ENCODE measurements around the gene THSD4.

The THSD4 gene

GRCh38 chr15:71248386-71248785 is 133.1 kb downstream of the THSD4 start:
- H3K4me3 ChIP-seq (ENCODE audit: low read depth, low read length) = no peak overlapping the region
- no peak for DNase-seq (ENCODE audit: low read depth)
- no peak for TF ChIP-seq CTCF (IDR thresholded peaks at IDR 0.05; ENCODE audit: control insufficient read depth, extremely low read depth, insufficient read depth)

GRCh38 chr15:71249986-71250385 is 134.7 kb downstream of the THSD4 start:
- TF ChIP-seq CTCF (IDR thresholded peaks at IDR 0.05; ENCODE audit: control insufficient read depth, extremely low read depth, insufficient read depth) = no peak
- DNase-seq (ENCODE audit: low read depth) = no peak
- H3K4me3 ChIP-seq (ENCODE audit: low read depth, low read length) = no peak overlapping the region

GRCh38 chr15:71250936-71251583 is 135.8 kb downstream of the THSD4 start:
- TF ChIP-seq CTCF (IDR thresholded peaks at IDR 0.05; ENCODE audit: control insufficient read depth, extremely low read depth, insufficient read depth) = no peak
- no peak for DNase-seq (ENCODE audit: low read depth)
- H3K4me3 ChIP-seq (ENCODE audit: low read depth, low read length) = no peak overlapping the region

DNA sequence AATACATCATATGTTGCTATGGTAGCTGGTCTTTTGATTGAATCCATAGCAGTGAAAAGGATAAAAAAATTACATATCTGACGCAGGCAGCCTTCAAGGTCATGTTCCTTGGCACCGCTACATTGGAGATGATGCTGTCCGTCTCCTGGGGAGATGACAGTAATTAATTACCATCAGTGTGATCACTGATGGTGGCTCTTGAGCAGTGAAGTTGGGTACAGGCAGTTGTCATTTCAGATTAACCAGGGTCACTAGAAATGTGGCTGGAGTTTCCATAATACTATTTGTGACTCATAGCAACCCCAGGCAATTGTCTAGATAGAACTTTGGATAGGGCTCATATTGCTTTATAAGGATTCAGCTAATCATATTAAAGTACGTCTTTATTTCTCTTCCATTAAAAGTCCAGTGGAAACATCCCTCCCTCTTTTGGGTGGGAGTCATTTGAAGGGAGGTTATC is 136.3 kb downstream of the THSD4 start:
- no peak for TF ChIP-seq CTCF (IDR thresholded peaks at IDR 0.05; ENCODE audit: control insufficient read depth, extremely low read depth, insufficient read depth)
- no peak for DNase-seq (ENCODE audit: low read depth)
- H3K4me3 ChIP-seq (ENCODE audit: low read depth, low read length) = no peak overlapping the region

DNA sequence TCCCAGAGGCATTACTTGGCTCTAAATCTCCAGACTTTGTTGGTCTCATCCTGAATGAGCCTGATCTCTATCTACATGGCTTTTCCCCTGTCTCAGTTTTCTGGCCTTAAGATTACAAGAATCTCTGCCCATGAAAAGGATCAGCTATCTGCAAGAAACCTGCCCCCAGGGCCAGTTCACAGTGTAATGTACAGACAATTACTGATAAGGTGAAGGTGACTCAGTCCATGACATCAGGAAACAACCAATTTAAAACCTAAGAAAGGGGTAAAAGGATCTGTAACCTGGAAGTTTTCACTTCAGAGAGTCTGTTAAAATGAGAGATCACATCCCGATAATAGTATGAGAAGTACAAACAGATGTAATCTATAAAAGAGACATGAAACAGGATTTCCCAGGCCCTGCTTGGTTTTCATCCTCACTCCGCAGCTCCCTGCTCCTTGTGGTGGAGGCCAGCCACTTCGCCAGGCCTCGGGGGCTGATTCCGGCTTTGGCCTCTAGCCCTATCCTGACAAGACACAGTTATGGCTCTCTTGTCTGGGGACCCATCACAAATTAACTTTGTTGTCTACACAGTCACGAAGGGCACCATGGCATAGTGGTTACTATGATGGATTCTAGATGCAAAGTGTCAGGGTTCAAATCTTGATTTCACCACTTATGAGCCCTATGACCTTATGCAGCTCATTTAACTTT is 136.9 kb downstream of the THSD4 start:
- no peak for TF ChIP-seq CTCF (IDR thresholded peaks at IDR 0.05; ENCODE audit: control insufficient read depth, extremely low read depth, insufficient read depth)
- DNase-seq (ENCODE audit: low read depth) = peak; percentile 64

DNA sequence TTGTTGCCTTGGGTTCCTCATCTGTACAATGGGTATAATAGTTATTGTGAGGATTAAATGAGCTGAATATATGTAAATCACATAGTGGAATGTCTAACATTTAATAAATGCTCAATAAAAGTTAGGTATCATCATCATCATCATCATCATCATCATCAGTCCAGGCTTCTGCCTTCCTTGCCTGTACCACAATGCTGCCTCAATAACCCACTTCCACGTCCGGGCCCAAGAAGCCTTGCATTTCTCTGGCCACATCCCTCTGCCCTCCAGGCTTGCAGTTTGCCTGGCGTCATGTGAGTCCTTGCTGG is 137.4 kb downstream of the THSD4 start:
- no peak overlapping the region for H3K4me3 ChIP-seq (ENCODE audit: low read depth, low read length)
- no peak for DNase-seq (ENCODE audit: low read depth)
- TF ChIP-seq CTCF (IDR thresholded peaks at IDR 0.05; ENCODE audit: control insufficient read depth, extremely low read depth, insufficient read depth) = no peak

More for the DNA sequence above, 136.9 kb downstream of the THSD4 start:
- H3K4me3 ChIP-seq (ENCODE audit: low read depth, low read length) = no peak overlapping the region

- DNase-seq (ENCODE audit: low read depth) = no peak
- no peak overlapping the region for H3K4me3 ChIP-seq (ENCODE audit: low read depth, low read length)
- TF ChIP-seq CTCF (IDR thresholded peaks at IDR 0.05; ENCODE audit: control insufficient read depth, extremely low read depth, insufficient read depth) = no peak
Observed at GRCh38 chr15:71254491-71254890, 139.2 kb downstream of the THSD4 start.
